SK-N-MC (cell line): ENCODE results near the gene ACADL.

Experiments used
- EZH2 ChIP-seq: fragments of 200-600 bp; sonication (generic); IDR thresholded peaks from one replicate; pipeline ENCODE4 v1.6.1; 2017; ENCODE audit warnings: antibody characterized with exemption
- FOXP2 ChIP-seq: optimal IDR thresholded peaks from 2 replicates; pipeline ENCODE3; 2011; ENCODE audit warnings: mild to moderate bottlenecking, moderate library complexity; ENCODE audit not compliant: insufficient read depth; ENCODE audit errors: extremely low read length, control extremely low read depth
- POLR2AphosphoS5 ChIP-seq: IDR thresholded peaks from 2 replicates; pipeline ENCODE4 v1.6.1; 2012; ENCODE audit warnings: mild to moderate bottlenecking, low read depth, low read length, borderline replicate concordance

DNA sequence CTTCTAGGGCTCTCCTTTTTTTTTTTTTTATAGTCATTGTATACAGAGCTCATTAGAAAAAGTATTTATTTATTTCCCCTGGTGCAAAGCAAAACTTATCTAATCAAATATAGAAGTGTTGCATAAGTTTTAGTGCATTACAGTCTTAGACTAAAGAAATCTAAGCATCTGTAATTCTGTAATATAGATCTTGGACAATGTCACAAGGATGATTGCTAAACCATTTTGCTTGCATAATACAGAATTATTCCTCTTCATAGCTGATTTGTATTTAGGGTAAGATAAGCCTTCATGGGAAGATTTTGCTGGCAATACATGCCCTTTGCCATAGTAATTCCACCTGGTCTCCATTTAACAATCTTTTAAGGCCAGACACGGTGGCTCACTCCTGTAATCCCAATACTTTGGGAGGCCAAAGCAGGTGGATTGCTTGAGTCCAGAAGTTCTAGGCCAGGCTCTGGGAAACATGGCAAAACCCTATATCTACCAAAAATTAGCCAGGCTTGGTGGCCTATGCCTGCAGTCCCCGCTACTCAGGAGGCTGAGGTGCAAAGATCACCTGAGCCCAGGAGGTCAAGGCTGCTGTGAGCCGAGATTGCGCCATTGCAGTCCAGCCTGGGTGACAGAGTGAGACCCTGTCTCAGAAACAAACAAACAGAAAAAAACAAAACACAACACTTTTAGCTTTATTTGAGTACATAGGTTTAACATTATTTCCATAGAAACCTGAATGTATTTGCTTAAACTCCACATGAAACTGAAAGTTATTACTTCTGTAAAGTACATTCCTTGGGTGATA lies 2.2 kb upstream of the ACADL start:
- no peak for TF ChIP-seq EZH2
- TF ChIP-seq POLR2AphosphoS5 = no peak
- no peak for TF ChIP-seq FOXP2
